WTC11 (cell line): ENCODE data around the gene ZNF277. TPM values are rescaled to one million over a fixed set of nuclear protein-coding genes. Genes with fewer than 3 reads are reported as not detected.

Experiments used
- ATAC-seq: fragments of 200-7000 bp; cut with Tn5 transposase; 2 replicates; pipeline ENCODE4 v1.10.0; 2021; ENCODE audit warnings: mild to moderate bottlenecking, moderate library complexity
- CTCF ChIA-PET: fragments of 300-600 bp; sonication (Branson Sonifier 250); formaldehyde crosslinking; loops from one replicate; lab custom pipeline; 2021; ENCODE audit warnings: antibody characterized with exemption; lab: Charles Lee
- POLR2A ChIA-PET: fragments of 350-600 bp; sonication (Branson Sonifier 250); formaldehyde crosslinking; loops from one replicate; lab custom pipeline; 2021; ENCODE audit warnings: antibody characterized with exemption; lab: Charles Lee
- DNase-seq: peaks from one replicate; pipeline ENCODE4 v3.0.0; 2021; ENCODE audit warnings: low spot score
- H3K27ac Mint-ChIP-seq: 2 replicates; pipeline ENCODE4 v1.8.0; 2021; ENCODE audit warnings: mixed read lengths
- H3K27me3 Mint-ChIP-seq: 2 replicates; pipeline ENCODE4 v1.8.0; 2021; ENCODE audit warnings: low read depth, mild to moderate bottlenecking, moderate library complexity, mixed read lengths
- H3K36me3 Mint-ChIP-seq: 2 replicates; pipeline ENCODE4 v1.8.0; 2021; ENCODE audit warnings: mixed read lengths
- H3K4me1 Mint-ChIP-seq: 2 replicates; pipeline ENCODE4 v1.8.0; 2022; ENCODE audit warnings: mixed read lengths
- H3K4me3 Mint-ChIP-seq: 2 replicates; pipeline ENCODE4 v1.8.0; 2021; ENCODE audit warnings: mild to moderate bottlenecking, moderate library complexity, mixed read lengths
- H3K9me3 Mint-ChIP-seq: 2 replicates; pipeline ENCODE4 v1.8.0; 2021; ENCODE audit warnings: mixed read lengths
- AFF4 ChIP-seq: sonication (generic); formaldehyde crosslinking; IDR thresholded peaks from 2 replicates; pipeline ENCODE4 v1.8.1; 2023; ENCODE audit warnings: mild to moderate bottlenecking, missing genetic modification reagents, borderline replicate concordance
- EMX1 ChIP-seq: fragments of 250-450 bp; sonication (Bioruptor Pico); IDR thresholded peaks from 2 replicates; pipeline ENCODE4 v1.8.0; 2021; ENCODE audit warnings: mild to moderate bottlenecking
- ETV6 ChIP-seq: sonication (generic); formaldehyde crosslinking; IDR thresholded peaks from 2 replicates; pipeline ENCODE4 v1.8.1; 2022; ENCODE audit warnings: mild to moderate bottlenecking, missing genetic modification reagents
- FOXK1 ChIP-seq: sonication (generic); formaldehyde crosslinking; IDR thresholded peaks from 2 replicates; pipeline ENCODE4 v1.8.0; 2022; ENCODE audit warnings: mild to moderate bottlenecking, moderate library complexity, missing genetic modification reagents
- FOXP4 ChIP-seq: sonication (generic); formaldehyde crosslinking; IDR thresholded peaks from 2 replicates; pipeline ENCODE4 v1.8.0; 2022; ENCODE audit warnings: mild to moderate bottlenecking, missing genetic modification reagents
- KAT7 ChIP-seq: sonication (generic); formaldehyde crosslinking; IDR thresholded peaks from 2 replicates; pipeline ENCODE4 v1.8.1; 2023; ENCODE audit warnings: missing genetic modification reagents, mild to moderate bottlenecking, borderline replicate concordance
- NR2C2 ChIP-seq: sonication (generic); formaldehyde crosslinking; IDR thresholded peaks from 2 replicates; pipeline ENCODE4 v1.8.0; 2022; ENCODE audit warnings: mild to moderate bottlenecking, missing genetic modification reagents
- NR3C1 ChIP-seq: sonication (generic); formaldehyde crosslinking; conservative IDR thresholded peaks from 2 replicates; pipeline ENCODE4 v1.8.1; 2023; ENCODE audit warnings: low read depth, mild to moderate bottlenecking, missing genetic modification reagents
- OVOL2 ChIP-seq: fragments of 250-450 bp; sonication (Bioruptor Pico); IDR thresholded peaks from 2 replicates; pipeline ENCODE4 v1.9.0; 2021; ENCODE audit warnings: mild to moderate bottlenecking, borderline replicate concordance
- RELA ChIP-seq: sonication (generic); formaldehyde crosslinking; IDR thresholded peaks from 2 replicates; pipeline ENCODE4 v1.8.1; 2022; ENCODE audit warnings: missing genetic modification reagents, mild to moderate bottlenecking, borderline replicate concordance
- SMAD3 ChIP-seq: sonication (generic); formaldehyde crosslinking; IDR thresholded peaks from 2 replicates; pipeline ENCODE4 v1.8.0; 2022; ENCODE audit warnings: missing genetic modification reagents, mild to moderate bottlenecking, borderline replicate concordance
- SP1 ChIP-seq: sonication (generic); formaldehyde crosslinking; conservative IDR thresholded peaks from 2 replicates; pipeline ENCODE4 v1.8.1; 2022; ENCODE audit warnings: missing genetic modification reagents
- ZNF396 ChIP-seq: fragments of 250-450 bp; sonication (Bioruptor Pico); IDR thresholded peaks from 2 replicates; pipeline ENCODE4 v1.8.0; 2021; ENCODE audit warnings: mild to moderate bottlenecking, moderate library complexity, borderline replicate concordance
- total RNA-seq: library from RNA; stranded (reverse); gene quantifications from 3 replicates; pipeline ENCODE4 v1.2.3, GENCODE V29; 2021
- TF ChIP-seq, protein P1 (sequence below): sonication (generic); formaldehyde crosslinking; IDR thresholded peaks from 2 replicates; pipeline ENCODE4 v1.8.0; 2022; ENCODE audit warnings: mild to moderate bottlenecking, missing genetic modification reagents
- TF ChIP-seq, protein P2 (sequence below): sonication (generic); formaldehyde crosslinking; IDR thresholded peaks from 2 replicates; pipeline ENCODE4 v1.8.1; 2023; ENCODE audit warnings: mild to moderate bottlenecking, missing genetic modification reagents, moderate library complexity
- TF ChIP-seq, protein P3 (sequence below): sonication (generic); formaldehyde crosslinking; IDR thresholded peaks from 2 replicates; pipeline ENCODE4 v1.8.0; 2022; ENCODE audit warnings: missing genetic modification reagents
- TF ChIP-seq, protein P4 (sequence below): sonication (generic); formaldehyde crosslinking; IDR thresholded peaks from 2 replicates; pipeline ENCODE4 v1.8.1; 2023; ENCODE audit warnings: mild to moderate bottlenecking, missing genetic modification reagents

Gene ZNF277
- total RNA-seq, 1 experiment from 2014 or later: 22.5 TPM

DNA sequence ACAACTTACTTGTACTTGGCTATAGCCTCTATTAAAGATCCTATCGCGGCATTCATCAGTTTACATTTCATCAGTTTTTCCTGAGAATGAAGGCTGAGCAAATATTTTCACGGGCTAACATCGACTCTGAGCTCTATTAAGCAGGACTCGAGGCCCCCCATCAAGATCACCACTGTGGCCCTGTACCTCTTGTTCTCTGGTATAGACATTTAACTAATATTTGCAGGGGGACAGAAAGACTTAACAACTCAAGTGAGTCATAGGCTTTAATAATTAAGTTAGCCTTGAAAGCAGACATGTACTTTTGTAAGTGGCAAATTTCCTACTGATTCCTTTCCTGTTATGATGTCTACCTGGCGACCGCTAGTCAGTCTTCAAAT is 45.7 kb upstream of the ZNF277 start:
- Mint-ChIP-seq H3K36me3 (no peaks in the 10 kb centered on the region), H3K4me1 (peaks cover 46% of the 10 kb centered on the region), H3K27ac (peak overlapping the region; percentile 71), H3K4me3 (no peak overlapping the region), H3K9me3 (no peaks in the 10 kb centered on the region), H3K27me3 (no peaks in the 10 kb centered on the region)
- POLR2A ChIA-PET: interaction anchor here (1.3 kb wide), 1 partner anchor 45 kb away, joined by 3 read pairs; no protein-coding TSS in a partner anchor
- ATAC-seq (no peak), DNase-seq (no peak)
- CTCF ChIA-PET: no interaction called here
- TF ChIP-seq NR3C1 (CRISPR knock-in tag): no peak
- TF ChIP-seq, protein P1, sequence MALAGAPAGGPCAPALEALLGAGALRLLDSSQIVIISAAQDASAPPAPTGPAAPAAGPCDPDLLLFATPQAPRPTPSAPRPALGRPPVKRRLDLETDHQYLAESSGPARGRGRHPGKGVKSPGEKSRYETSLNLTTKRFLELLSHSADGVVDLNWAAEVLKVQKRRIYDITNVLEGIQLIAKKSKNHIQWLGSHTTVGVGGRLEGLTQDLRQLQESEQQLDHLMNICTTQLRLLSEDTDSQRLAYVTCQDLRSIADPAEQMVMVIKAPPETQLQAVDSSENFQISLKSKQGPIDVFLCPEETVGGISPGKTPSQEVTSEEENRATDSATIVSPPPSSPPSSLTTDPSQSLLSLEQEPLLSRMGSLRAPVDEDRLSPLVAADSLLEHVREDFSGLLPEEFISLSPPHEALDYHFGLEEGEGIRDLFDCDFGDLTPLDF (CRISPR knock-in tag): no peak

DNA sequence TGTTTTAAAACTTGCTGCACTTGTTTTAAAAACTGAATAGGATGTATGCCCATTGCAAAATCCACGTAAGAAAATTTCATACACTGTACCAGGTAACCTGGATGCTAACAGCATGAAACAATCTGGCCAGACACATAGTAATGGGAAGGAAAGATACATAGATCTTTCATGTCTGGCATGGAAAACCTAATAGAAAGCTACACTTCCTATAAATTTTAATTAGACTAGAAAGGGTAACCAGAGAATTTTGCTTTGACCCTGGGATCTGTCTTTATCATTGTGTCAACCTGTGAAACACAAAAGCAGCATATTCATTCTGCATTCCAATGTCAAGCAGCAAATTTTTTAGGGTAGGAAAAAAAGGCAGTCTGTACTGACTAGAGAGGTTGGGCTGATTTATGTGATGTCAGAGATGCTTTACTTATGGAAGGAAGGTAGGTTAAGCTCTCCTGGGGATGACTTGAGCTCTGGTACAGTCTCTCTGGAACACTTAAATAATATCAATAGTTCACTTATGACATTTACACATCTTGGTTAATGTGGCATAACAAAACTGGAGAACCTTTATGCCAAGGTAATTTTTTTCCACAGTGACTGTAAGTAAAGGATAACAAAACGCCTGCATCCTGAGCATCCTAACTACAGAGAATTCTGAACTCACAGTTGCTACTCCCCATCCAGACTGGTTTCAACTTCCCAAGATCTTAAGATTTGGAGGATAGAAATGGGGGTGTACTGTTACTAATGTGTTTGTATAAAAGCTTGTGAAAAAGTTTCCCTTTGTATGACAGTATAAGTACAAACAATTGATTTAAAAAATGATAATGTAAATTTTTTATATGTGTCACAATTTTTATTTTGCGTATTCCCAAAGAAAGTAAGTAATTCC is 45.0 kb upstream of the ZNF277 start:
- CTCF ChIA-PET: no interaction called here
- peak; percentile 7; the same call in 1 of the 2 replicates for ATAC-seq
- DNase-seq: no peak

GRCh38 chr7:112162142-112162766 is 44.2 kb upstream of the ZNF277 start:
- peak; percentile 71 for DNase-seq
- no peaks in the 10 kb centered on the region for H3K36me3 Mint-ChIP-seq
- ChIA-PET POLR2A (interaction anchor here (0.6 to 1.1 kb wide), 3 partner anchors 13 to 159 kb away, joined by 3 to 4 read pairs (median 3); partner anchors contain the start of gene DOCK4), CTCF (no interaction called here)
- peaks cover 46% of the 10 kb centered on the region for H3K4me1 Mint-ChIP-seq
- H3K27ac Mint-ChIP-seq: peak overlapping the region; percentile 65
- no peaks in the 10 kb centered on the region for H3K27me3 Mint-ChIP-seq
- peak overlapping the region; percentile 13 for H3K4me3 Mint-ChIP-seq
- ATAC-seq: peak; percentile 97
- H3K9me3 Mint-ChIP-seq: no peaks in the 10 kb centered on the region
- TF ChIP-seq AFF4 (CRISPR knock-in tag): peak; percentile 54; the same call in 1 of the 2 replicates
- no peak for TF ChIP-seq NR2C2 (CRISPR knock-in tag)
- TF ChIP-seq, protein P2, sequence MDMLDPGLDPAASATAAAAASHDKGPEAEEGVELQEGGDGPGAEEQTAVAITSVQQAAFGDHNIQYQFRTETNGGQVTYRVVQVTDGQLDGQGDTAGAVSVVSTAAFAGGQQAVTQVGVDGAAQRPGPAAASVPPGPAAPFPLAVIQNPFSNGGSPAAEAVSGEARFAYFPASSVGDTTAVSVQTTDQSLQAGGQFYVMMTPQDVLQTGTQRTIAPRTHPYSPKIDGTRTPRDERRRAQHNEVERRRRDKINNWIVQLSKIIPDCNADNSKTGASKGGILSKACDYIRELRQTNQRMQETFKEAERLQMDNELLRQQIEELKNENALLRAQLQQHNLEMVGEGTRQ (CRISPR knock-in tag): peak; percentile 77
- TF ChIP-seq SP1 (CRISPR knock-in tag): no peak
- TF ChIP-seq, protein P3, sequence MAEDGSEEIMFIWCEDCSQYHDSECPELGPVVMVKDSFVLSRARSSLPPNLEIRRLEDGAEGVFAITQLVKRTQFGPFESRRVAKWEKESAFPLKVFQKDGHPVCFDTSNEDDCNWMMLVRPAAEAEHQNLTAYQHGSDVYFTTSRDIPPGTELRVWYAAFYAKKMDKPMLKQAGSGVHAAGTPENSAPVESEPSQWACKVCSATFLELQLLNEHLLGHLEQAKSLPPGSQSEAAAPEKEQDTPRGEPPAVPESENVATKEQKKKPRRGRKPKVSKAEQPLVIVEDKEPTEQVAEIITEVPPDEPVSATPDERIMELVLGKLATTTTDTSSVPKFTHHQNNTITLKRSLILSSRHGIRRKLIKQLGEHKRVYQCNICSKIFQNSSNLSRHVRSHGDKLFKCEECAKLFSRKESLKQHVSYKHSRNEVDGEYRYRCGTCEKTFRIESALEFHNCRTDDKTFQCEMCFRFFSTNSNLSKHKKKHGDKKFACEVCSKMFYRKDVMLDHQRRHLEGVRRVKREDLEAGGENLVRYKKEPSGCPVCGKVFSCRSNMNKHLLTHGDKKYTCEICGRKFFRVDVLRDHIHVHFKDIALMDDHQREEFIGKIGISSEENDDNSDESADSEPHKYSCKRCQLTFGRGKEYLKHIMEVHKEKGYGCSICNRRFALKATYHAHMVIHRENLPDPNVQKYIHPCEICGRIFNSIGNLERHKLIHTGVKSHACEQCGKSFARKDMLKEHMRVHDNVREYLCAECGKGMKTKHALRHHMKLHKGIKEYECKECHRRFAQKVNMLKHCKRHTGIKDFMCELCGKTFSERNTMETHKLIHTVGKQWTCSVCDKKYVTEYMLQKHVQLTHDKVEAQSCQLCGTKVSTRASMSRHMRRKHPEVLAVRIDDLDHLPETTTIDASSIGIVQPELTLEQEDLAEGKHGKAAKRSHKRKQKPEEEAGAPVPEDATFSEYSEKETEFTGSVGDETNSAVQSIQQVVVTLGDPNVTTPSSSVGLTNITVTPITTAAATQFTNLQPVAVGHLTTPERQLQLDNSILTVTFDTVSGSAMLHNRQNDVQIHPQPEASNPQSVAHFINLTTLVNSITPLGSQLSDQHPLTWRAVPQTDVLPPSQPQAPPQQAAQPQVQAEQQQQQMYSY (CRISPR knock-in tag): no peak
- TF ChIP-seq FOXK1: peak; percentile 56; the same call in 1 of the 2 replicates
- no peak for TF ChIP-seq OVOL2 (CRISPR knock-in tag)
- 0 out of 2 replicates have a peak, but pooled peaks have one; percentile 55 for TF ChIP-seq FOXP4 (CRISPR knock-in tag)

More for the DNA sequence above, 45.0 kb upstream of the ZNF277 start:
- H3K9me3 Mint-ChIP-seq: no peaks in the 10 kb centered on the region
- no peaks in the 10 kb centered on the region for H3K27me3 Mint-ChIP-seq
- no peaks in the 10 kb centered on the region for H3K36me3 Mint-ChIP-seq
- peak overlapping the region; percentile 13; the same call in 1 of the 2 replicates for H3K4me3 Mint-ChIP-seq
- peak overlapping the region; percentile 65; the same call in 1 of the 2 replicates for H3K27ac Mint-ChIP-seq
- POLR2A ChIA-PET: interaction anchor here (0.6 to 1.1 kb wide), 3 partner anchors 12 to 158 kb away, joined by 3 to 4 read pairs (median 3); partner anchors contain the start of gene DOCK4
- peaks cover 46% of the 10 kb centered on the region for H3K4me1 Mint-ChIP-seq
- TF ChIP-seq KAT7 (CRISPR knock-in tag) (no peak), EMX1 (CRISPR knock-in tag) (no peak), RELA (no peak), ZNF396 (CRISPR knock-in tag) (no peak), SMAD3 (no peak), ETV6 (CRISPR knock-in tag) (no peak)
- TF ChIP-seq, protein P4, sequence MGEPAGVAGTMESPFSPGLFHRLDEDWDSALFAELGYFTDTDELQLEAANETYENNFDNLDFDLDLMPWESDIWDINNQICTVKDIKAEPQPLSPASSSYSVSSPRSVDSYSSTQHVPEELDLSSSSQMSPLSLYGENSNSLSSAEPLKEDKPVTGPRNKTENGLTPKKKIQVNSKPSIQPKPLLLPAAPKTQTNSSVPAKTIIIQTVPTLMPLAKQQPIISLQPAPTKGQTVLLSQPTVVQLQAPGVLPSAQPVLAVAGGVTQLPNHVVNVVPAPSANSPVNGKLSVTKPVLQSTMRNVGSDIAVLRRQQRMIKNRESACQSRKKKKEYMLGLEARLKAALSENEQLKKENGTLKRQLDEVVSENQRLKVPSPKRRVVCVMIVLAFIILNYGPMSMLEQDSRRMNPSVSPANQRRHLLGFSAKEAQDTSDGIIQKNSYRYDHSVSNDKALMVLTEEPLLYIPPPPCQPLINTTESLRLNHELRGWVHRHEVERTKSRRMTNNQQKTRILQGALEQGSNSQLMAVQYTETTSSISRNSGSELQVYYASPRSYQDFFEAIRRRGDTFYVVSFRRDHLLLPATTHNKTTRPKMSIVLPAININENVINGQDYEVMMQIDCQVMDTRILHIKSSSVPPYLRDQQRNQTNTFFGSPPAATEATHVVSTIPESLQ (CRISPR knock-in tag): no peak
